D721Med (cell line): ENCODE results near the gene TEX261.
A peak's percentile ranks its signal among the peaks of the same experiment; 100 is the strongest.

Source experiments
- DNase-seq: peaks from one replicate; pipeline ENCODE4 v3.0.0; 2011; ENCODE audit warnings: low spot score; ENCODE audit not compliant: insufficient read length
- FAIRE-seq: peaks from 2 replicates; lab custom pipeline; 2011; peaks lifted over from hg19 to GRCh38; lab: Jason Lieb, UNC
- TF ChIP-seq, protein P1 (sequence below): IDR thresholded peaks from 2 replicates; pipeline ENCODE4 v1.5.1; 2012; ENCODE audit warnings: mild to moderate bottlenecking, control low read depth; ENCODE audit not compliant: insufficient read depth; ENCODE audit errors: missing control alignments

TEX261 gene

DNA sequence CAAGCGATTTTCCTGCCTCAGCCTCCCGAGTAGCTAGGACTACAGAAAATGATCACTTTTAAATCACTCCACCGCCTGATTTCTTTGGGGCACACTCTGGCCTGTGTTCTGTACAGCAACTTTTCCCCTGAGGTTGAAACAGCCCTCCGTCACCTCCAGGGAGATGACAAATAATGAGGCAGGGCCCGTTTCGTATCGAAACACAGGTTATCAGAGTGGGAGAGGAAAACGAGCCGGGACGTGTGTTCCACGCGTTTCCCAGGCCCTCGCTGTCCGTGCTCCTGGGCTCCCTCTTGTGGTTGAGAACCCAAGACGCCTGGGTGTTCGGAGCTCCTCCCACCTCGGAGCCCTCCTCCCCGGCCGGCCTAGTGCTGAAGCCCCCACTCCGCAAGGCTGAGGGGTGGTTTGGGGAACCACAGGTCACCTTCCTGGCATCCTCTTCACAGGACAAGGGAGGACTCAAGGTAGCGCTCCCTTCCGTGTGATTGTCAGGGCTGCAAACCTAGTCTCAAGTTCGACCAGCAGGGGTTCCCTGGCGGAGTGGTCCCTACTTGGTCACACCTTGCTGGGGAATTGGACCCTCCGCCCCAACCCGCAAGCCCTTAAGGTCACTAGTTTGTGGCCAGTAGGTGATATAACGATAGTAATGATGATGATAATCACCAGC, 46.2 kb downstream of the TEX261 start:
- DNase-seq (peak; percentile 52), FAIRE-seq (no peak)
- TF ChIP-seq, protein P1, sequence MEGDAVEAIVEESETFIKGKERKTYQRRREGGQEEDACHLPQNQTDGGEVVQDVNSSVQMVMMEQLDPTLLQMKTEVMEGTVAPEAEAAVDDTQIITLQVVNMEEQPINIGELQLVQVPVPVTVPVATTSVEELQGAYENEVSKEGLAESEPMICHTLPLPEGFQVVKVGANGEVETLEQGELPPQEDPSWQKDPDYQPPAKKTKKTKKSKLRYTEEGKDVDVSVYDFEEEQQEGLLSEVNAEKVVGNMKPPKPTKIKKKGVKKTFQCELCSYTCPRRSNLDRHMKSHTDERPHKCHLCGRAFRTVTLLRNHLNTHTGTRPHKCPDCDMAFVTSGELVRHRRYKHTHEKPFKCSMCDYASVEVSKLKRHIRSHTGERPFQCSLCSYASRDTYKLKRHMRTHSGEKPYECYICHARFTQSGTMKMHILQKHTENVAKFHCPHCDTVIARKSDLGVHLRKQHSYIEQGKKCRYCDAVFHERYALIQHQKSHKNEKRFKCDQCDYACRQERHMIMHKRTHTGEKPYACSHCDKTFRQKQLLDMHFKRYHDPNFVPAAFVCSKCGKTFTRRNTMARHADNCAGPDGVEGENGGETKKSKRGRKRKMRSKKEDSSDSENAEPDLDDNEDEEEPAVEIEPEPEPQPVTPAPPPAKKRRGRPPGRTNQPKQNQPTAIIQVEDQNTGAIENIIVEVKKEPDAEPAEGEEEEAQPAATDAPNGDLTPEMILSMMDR: peak; percentile 66

DNA sequence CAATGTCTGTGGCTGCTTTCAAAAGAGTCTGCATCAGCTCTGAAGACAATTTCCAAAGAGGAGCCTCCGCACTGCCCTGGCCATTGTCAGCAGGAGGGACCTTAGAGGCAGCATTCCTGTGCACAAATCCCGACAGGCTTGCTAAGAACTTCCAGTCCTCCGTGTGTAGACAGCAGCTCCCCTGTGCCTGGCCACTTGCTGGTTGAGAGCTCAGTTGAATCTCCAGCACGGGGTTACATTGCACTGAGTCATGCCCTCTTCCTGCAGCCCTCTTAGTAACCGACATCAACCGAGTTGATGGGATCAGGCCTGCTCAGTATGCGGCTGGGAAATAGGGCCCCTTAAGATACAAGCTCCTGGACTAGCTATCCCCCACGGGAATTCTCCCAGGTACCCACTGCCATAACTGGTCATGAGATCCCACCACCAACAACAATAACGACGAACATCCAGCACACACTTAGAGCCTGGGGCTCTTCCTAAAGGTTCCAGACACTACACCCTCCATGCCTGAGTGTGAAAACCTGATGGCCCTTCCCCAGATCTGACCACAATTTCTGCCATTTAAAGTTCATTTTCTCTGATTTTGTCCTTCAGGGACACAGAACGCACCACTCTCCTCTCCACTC, 47.0 kb downstream of the TEX261 start:
- TF ChIP-seq, protein P1: no peak
- DNase-seq (no peak), FAIRE-seq (no peak)

DNA sequence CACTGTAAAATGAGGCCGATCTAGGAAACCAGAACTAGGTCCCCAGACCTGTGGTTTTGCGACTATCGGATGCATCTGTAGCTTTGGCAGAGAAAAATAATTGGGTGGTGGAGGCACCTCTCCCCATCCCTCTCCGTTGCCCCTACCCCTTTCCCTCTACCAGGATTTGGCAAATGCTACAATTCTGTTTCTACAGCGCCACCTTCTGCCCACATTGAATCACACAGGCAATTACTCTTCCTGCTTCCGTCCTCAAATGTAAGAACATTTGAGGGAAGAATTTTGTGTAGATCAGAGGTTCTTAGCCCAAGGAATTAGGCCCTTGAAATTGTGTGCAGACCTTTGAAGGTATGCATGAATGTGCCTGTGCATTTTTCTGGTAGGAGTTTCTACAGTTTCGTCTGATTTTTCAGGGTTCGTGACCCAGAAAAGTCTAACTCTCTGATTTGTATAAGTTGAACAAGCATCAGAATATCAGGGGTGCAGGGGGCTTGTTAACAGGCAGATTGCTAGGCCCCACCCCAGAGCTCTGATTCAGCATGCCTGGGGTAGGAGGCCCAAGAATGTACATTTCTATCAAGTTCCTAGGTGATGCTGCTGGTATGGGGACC, 47.7 kb downstream of the TEX261 start:
- TF ChIP-seq, protein P1: peak; percentile 84
- DNase-seq (no peak), FAIRE-seq (no peak)

DNA sequence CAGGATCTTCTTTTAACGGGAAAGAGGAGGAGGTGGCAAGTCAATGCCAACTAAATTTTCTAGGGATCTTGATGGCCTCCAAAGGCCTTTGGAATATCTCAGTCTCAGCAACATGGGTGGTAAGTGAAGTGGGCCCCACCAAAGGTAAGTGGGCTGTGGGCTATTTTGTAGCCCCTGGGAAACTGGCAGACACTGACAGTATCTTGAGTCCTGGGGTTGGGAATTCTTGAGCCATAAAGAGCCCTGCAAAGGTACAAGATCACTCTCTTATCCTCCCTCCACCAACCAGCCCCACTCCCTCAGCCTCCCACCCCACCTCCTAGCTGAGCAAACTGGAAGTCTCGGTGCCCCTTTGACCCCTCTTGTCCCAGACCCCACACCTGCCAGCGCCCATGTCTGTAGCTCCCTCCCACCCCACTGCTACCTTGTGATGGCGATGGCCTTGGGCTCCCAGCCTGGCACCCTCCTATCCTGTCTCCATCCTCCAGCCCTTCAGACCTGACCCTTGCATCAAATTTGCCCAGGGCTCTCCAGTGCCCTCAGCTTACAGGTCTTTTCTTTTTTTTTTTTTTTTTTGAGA, 50.5 kb downstream of the TEX261 start:
- DNase-seq (no peak), FAIRE-seq (no peak)
- TF ChIP-seq, protein P1: no peak

DNA sequence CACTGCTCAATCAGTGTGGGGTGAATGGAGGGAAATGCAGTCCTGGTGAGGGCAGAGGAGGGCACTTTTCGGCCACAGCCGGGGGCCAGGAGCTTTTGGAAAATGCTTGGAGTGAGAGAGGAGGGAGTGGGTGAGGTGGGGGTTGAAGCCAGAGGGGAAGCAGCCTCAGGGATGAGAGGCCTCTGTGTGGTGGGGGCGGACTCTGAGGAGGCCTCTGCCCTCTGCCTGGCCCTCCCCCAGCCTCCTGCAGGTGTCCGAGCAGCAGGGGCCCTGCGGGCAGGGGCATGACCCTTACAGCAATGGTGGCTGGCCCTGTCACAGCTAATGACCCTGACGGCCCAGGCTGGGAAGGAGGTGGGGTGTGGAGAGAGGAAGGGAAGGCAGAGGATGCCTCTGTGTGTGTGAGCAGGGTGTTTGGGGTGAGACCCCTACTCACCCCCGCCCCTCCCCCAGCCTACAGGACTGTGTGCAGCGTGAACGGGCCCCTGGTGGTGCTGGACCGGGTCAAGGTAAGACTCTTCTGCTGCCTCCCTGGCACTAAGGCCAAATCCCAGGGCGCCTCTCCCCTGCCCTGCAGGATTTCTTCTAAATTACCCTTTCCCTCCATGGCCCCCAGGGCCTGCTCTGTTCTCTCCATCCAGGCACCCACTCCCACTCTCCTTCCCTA, 51.3 kb downstream of the TEX261 start:
- TF ChIP-seq, protein P1: no peak
- DNase-seq (no peak), FAIRE-seq (no peak)

DNA sequence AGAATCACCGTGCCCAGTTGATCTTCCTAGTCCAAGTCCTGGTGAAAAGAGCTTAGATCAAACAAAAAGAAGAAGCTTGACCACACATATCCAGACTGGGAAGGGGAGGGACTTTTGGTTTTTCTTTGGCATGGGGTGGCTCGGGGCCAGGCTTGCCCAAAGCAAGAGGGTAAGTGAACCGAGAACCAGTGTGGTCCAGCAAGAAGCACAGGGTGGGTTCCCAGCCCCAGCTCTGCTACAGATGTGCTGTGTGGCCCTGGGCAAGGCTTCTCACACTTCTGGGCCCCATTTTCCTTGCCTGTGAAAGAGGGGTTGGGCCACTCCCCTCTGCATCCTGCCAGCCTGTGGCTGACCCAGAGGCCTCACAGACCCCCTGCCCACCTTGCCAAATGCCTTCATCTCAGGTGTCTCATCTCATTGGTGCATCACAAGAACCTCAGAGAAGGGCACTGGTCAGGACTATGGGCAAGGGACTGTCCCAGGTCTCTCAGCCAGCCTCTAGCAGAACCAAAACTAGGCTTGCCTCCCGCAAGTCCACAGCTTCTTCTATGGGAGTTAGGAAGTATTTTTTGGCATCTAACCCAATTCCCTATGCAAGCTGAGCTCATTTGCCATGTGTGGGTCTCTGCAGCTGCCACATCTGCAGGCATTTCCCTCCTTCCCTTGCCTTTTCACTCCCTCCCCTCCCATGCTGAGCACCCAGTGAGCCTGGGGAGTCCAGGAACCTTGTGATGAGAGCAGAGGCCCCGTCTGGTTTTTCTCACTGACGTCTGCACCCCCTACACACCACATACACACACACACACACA, 52.1 kb downstream of the TEX261 start:
- no peak for FAIRE-seq
- TF ChIP-seq, protein P1: no peak
- DNase-seq: no peak
